DOHH2 (cell line): Measurements from ENCODE around the gene ZBTB47.

Experiments used
- H3F3A ChIP-seq: fragments of 200-600 bp; sonication (generic), shearing (Covaris generic); 2 replicates; pipeline ENCODE4 v1.6.0; 2016; ENCODE audit warnings: antibody characterized with exemption, mild to moderate bottlenecking; ENCODE audit not compliant: control insufficient read depth, insufficient read depth
- H3K27ac ChIP-seq: fragments of 200-600 bp; sonication (generic); 2 replicates; pipeline ENCODE4 v1.5.1; 2014; ENCODE audit warnings: low read depth, mild to moderate bottlenecking, low read length, moderate library complexity
- H3K27me3 ChIP-seq: fragments of 200-600 bp; sonication (generic); 2 replicates; pipeline ENCODE4 v1.6.1; 2014; ENCODE audit warnings: mild to moderate bottlenecking, low read length, mixed read lengths; ENCODE audit not compliant: control insufficient read depth
- H3K36me3 ChIP-seq: fragments of 200-600 bp; sonication (generic); 2 replicates; pipeline ENCODE4 v1.6.1; 2014; ENCODE audit warnings: mild to moderate bottlenecking, low read length, moderate library complexity, mixed read lengths; ENCODE audit not compliant: control insufficient read depth
- H3K4me1 ChIP-seq: fragments of 200-600 bp; sonication (generic); 2 replicates; pipeline ENCODE4 v1.6.1; 2014; ENCODE audit warnings: mild to moderate bottlenecking, low read length, mixed read lengths; ENCODE audit not compliant: control insufficient read depth
- H3K4me2 ChIP-seq: fragments of 200-600 bp; sonication (generic); 2 replicates; pipeline ENCODE4 v1.6.0; 2014; ENCODE audit warnings: mild to moderate bottlenecking, low read length, moderate library complexity
- H3K4me3 ChIP-seq: fragments of 200-600 bp; sonication (generic); 2 replicates; pipeline ENCODE4 v1.5.1; 2014; ENCODE audit warnings: mild to moderate bottlenecking, low read length, mixed read lengths
- H3K79me2 ChIP-seq: fragments of 200-600 bp; sonication (generic); 2 replicates; pipeline ENCODE4 v1.6.1; 2014; ENCODE audit warnings: mild to moderate bottlenecking, low read length, mixed read lengths; ENCODE audit not compliant: control insufficient read depth
- H3K9me2 ChIP-seq: fragments of 200-600 bp; sonication (generic); replicated peaks from 2 replicates; pipeline ENCODE4 v1.6.1; 2014; ENCODE audit warnings: mild to moderate bottlenecking, low read length, mixed read lengths; ENCODE audit not compliant: control insufficient read depth
- H3K9me3 ChIP-seq: fragments of 200-600 bp; sonication (generic); 2 replicates; pipeline ENCODE4 v1.6.1; 2014; ENCODE audit warnings: antibody characterized with exemption, low read length, mixed read lengths; ENCODE audit not compliant: control insufficient read depth, insufficient read depth
- H4K20me1 ChIP-seq: fragments of 200-600 bp; sonication (generic); 2 replicates; pipeline ENCODE4 v1.6.0; 2014; ENCODE audit warnings: low read depth, mild to moderate bottlenecking, antibody characterized with exemption, low read length, moderate library complexity; ENCODE audit not compliant: control insufficient read depth, insufficient read depth
- CTCF ChIP-seq: fragments of 200-600 bp; sonication (generic); IDR thresholded peaks from one replicate; pipeline ENCODE4 v1.5.1; 2014; ENCODE audit warnings: antibody characterized with exemption, mild to moderate bottlenecking, low read depth, low read length; ENCODE audit not compliant: poor library complexity, severe bottlenecking
- EZH2phosphoT487 ChIP-seq: fragments of 200-600 bp; sonication (generic); IDR thresholded peaks from 2 replicates; pipeline ENCODE4 v1.6.1; 2017; ENCODE audit warnings: borderline replicate concordance, mild to moderate bottlenecking, antibody characterized with exemption, low read length, moderate library complexity, mixed read lengths

The ZBTB47 gene

GRCh38 chr3:42662037-42662812, 8.7 kb downstream of the ZBTB47 start:
- H3K4me2 ChIP-seq: no peak overlapping the region
- H3K4me1 ChIP-seq: peaks cover 8% of the 10 kb centered on the region
- H3K9me3 ChIP-seq: no peaks in the 10 kb centered on the region
- no peaks in the 10 kb centered on the region for H3K9me2 ChIP-seq
- H4K20me1 ChIP-seq: no peaks in the 10 kb centered on the region
- H3K27ac ChIP-seq: no peak overlapping the region
- no peak overlapping the region for H3K4me3 ChIP-seq
- H3K27me3 ChIP-seq: no peaks in the 10 kb centered on the region
- H3K36me3 ChIP-seq: no peaks in the 10 kb centered on the region
- no peaks in the 10 kb centered on the region for H3F3A ChIP-seq
- no peak for TF ChIP-seq EZH2phosphoT487
- TF ChIP-seq CTCF: no peak
- no peaks in the 10 kb centered on the region for H3K79me2 ChIP-seq

- H4K20me1 ChIP-seq: no peaks in the 10 kb centered on the region
- TF ChIP-seq EZH2phosphoT487: no peak
- no peak for TF ChIP-seq CTCF
- H3K4me1 ChIP-seq: peaks cover 8% of the 10 kb centered on the region
These were observed 9.5 kb downstream of the ZBTB47 start for GRCh38 chr3:42662813-42663535.

GRCh38 chr3:42663581-42664437, 10.3 kb downstream of the ZBTB47 start:
- no peaks in the 10 kb centered on the region for H3K27me3 ChIP-seq
- TF ChIP-seq CTCF: no peak
- TF ChIP-seq EZH2phosphoT487: no peak
- H3F3A ChIP-seq: no peaks in the 10 kb centered on the region
- no peaks in the 10 kb centered on the region for H3K36me3 ChIP-seq
- no peak overlapping the region for H3K27ac ChIP-seq
- H3K9me3 ChIP-seq: no peaks in the 10 kb centered on the region
- H4K20me1 ChIP-seq: no peaks in the 10 kb centered on the region
- no peaks in the 10 kb centered on the region for H3K9me2 ChIP-seq
- no peaks in the 10 kb centered on the region for H3K79me2 ChIP-seq
- no peak overlapping the region for H3K4me2 ChIP-seq
- no peak overlapping the region for H3K4me3 ChIP-seq
- peaks cover 8% of the 10 kb centered on the region for H3K4me1 ChIP-seq

More at GRCh38 chr3:42662813-42663535, 9.5 kb downstream of the ZBTB47 start:
- H3K36me3 ChIP-seq: no peaks in the 10 kb centered on the region
- no peak overlapping the region for H3K4me2 ChIP-seq
- no peaks in the 10 kb centered on the region for H3K9me2 ChIP-seq
- H3K4me3 ChIP-seq: no peak overlapping the region
- H3K27me3 ChIP-seq: no peaks in the 10 kb centered on the region
- no peaks in the 10 kb centered on the region for H3K79me2 ChIP-seq
- no peak overlapping the region for H3K27ac ChIP-seq
- H3K9me3 ChIP-seq: no peaks in the 10 kb centered on the region
- H3F3A ChIP-seq: no peaks in the 10 kb centered on the region
